ENCODE results near the gene PIK3C2B.

PIK3C2B gene

GRCh38 chr1:204511366-204511765 is 16.8 kb upstream of the PIK3C2B start:
- Histone ChIP-seq H3K4me1 (ENCODE audit: control insufficient read depth in 1 of 2, insufficient read depth in 1 of 2, low read depth in 1 of 2, low read length in 1 of 2) (peaks cover 61 to 67% of the 10 kb centered on the region in 2 experiments), H3K27me3 (no peaks in the 10 kb centered on the region)

DNA sequence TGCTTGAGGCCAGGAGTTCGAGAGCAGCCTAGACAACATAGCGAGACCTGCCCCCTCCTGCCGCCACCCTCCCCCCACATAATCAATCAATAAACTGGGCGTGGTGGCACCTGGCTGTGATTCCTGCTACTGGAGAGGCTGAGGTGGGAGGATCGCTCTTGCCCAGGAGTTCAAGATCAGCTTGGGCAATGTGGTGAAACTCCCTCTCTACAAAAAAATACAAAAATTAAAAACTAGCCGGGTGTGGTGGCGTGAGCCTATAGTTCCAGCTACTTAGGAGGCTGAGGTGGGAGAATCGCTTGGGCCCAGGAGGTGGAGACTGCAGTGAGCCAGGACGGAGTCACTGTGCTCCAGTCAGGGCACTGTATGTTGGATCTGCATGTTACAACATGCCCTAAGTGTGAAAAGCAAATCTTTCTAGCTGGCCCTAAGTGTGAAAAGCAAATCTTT is 14.6 kb upstream of the PIK3C2B start:
- no peak overlapping the region for H3K27ac ChIP-seq
- no peaks in the 10 kb centered on the region for H3K9me3 ChIP-seq
- TF ChIP-seq CTCF (IDR thresholded peaks at IDR 0.05): no peak
- H3K4me1 ChIP-seq (ENCODE audit: control insufficient read depth in 1 of 2, insufficient read depth in 1 of 2, low read depth in 1 of 2, low read length in 1 of 2): peaks cover 54 to 58% of the 10 kb centered on the region in 2 experiments
- no peak overlapping the region for H3K4me3 ChIP-seq (ENCODE audit: low read depth in 1 of 2, low read length in 1 of 2)
- H3K27me3 ChIP-seq: no peaks in the 10 kb centered on the region
- no peaks in the 10 kb centered on the region for H3K36me3 ChIP-seq

More at GRCh38 chr1:204511366-204511765, 16.8 kb upstream of the PIK3C2B start:
- Histone ChIP-seq H3K27ac (peak overlapping the region; percentile 99), H3K9me3 (no peaks in the 10 kb centered on the region), H3K36me3 (no peaks in the 10 kb centered on the region), H3K4me3 (ENCODE audit: low read depth in 1 of 2, low read length in 1 of 2) (no peak overlapping the region)
- TF ChIP-seq CTCF (IDR thresholded peaks at IDR 0.05): no peak

GRCh38 chr1:204507317-204508105 is 12.9 kb upstream of the PIK3C2B start:
- peaks cover 43 to 52% of the 10 kb centered on the region in 2 experiments for H3K4me1 ChIP-seq (ENCODE audit: control insufficient read depth in 1 of 2, insufficient read depth in 1 of 2, low read depth in 1 of 2, low read length in 1 of 2)
- H3K9me3 ChIP-seq: no peaks in the 10 kb centered on the region
- H3K4me3 ChIP-seq (ENCODE audit: low read depth in 1 of 2, low read length in 1 of 2): peak overlapping the region; percentile 34 to 46
- TF ChIP-seq CTCF (IDR thresholded peaks at IDR 0.05): no peak
- no peaks in the 10 kb centered on the region for H3K27me3 ChIP-seq
- no peaks in the 10 kb centered on the region for H3K36me3 ChIP-seq
- peak overlapping the region; percentile 82 for H3K27ac ChIP-seq

- H3K4me1 ChIP-seq (ENCODE audit: control insufficient read depth in 1 of 2, insufficient read depth in 1 of 2, low read depth in 1 of 2, low read length in 1 of 2): peaks cover 38 to 46% of the 10 kb centered on the region in 2 experiments
- no peaks in the 10 kb centered on the region for H3K36me3 ChIP-seq
- peak overlapping the region; percentile 82 for H3K27ac ChIP-seq
- no peaks in the 10 kb centered on the region for H3K9me3 ChIP-seq
- H3K27me3 ChIP-seq: no peaks in the 10 kb centered on the region
- peak overlapping the region; percentile 34 to 46 for H3K4me3 ChIP-seq (ENCODE audit: low read depth in 1 of 2, low read length in 1 of 2)
- no peak for TF ChIP-seq CTCF (IDR thresholded peaks at IDR 0.05)
Measured at GRCh38 chr1:204506969-204507316, 12.3 kb upstream of the PIK3C2B start.

DNA sequence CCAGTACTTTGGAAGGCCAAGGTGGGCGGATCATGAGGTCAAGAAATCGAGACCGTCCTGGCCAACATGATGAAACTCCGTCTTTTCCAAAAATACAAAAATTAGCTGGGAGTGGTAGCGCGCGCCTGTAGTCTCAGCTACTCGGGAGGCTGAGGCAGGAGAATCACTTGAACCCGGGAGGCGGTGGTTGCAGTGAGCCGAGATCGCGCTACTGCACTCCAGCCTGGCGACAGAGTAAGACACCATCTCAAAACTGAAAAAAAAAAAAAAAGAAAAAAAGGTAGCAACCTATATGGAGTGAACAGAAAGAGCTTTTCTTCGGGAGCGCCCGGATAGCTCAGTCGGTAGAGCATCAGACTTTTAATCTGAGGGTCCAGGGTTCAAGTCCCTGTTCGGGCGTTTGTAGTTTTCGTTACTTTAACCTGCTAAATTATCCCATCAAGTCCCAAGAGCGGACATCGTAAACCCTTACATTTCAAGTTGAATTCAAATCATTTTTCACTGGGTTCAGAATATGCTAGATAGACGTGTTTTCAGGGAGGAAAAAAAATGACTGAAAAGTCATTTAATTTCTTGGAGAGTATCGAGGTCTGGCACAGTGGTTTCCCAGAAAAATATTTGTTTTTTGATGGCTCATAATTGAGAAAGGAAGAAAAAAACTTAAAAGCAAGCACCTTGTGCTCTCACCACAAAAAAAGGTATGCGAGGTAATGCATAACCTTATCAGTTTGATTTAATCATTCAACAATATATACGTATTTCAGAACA is 11.8 kb upstream of the PIK3C2B start:
- no peak for TF ChIP-seq CTCF (IDR thresholded peaks at IDR 0.05)

More for the DNA sequence above, 11.8 kb upstream of the PIK3C2B start:
- Histone ChIP-seq H3K27me3 (no peaks in the 10 kb centered on the region), H3K4me1 (ENCODE audit: control insufficient read depth in 1 of 2, insufficient read depth in 1 of 2, low read depth in 1 of 2, low read length in 1 of 2) (peaks cover 34 to 40% of the 10 kb centered on the region in 2 experiments), H3K27ac (peak overlapping the region; percentile 82), H3K9me3 (no peaks in the 10 kb centered on the region), H3K4me3 (ENCODE audit: low read depth in 1 of 2, low read length in 1 of 2) (peak overlapping the region; percentile 34 to 46), H3K36me3 (no peaks in the 10 kb centered on the region)

All from neutrophil (primary cell).